Endothelial cell of umbilical vein (primary cell): ENCODE measurements around the gene EARS2. TPM values are rescaled to one million over a fixed set of nuclear protein-coding genes. Genes with fewer than 3 reads are reported as not detected.

Experiments used
- BruUV-seq: library from RNA; stranded (reverse); fragments of 400-500 nt; replicated peaks from 2 replicates; lab custom pipeline; 2021; lab: Mats Ljungman, UMichigan
- CTCF ChIA-PET: fragments of 300-600, 350-600 bp; sonication (Branson Sonifier 250); formaldehyde crosslinking; loops from one replicate; lab custom pipeline; 2021; ENCODE audit warnings: antibody characterized with exemption, inconsistent platforms; lab: Charles Lee
- POLR2A ChIA-PET: fragments of 300-600, 350-600 bp; sonication (Branson Sonifier 250); formaldehyde crosslinking; loops from one replicate; lab custom pipeline; 2021; ENCODE audit warnings: antibody characterized with exemption, inconsistent platforms; lab: Charles Lee
- DNase-seq: peaks from one replicate; pipeline ENCODE4 v3.0.0-alpha.2; 2011; ENCODE audit warnings: low read depth, low spot score
- FAIRE-seq: peaks from 2 replicates; lab custom pipeline; 2011; peaks lifted over from hg19 to GRCh38; lab: Jason Lieb, UNC
- H2AFZ ChIP-seq: 2 replicates; pipeline ENCODE4 v1.6.0; 2012; ENCODE audit warnings: low read depth, low read length, control low read depth, inconsistent platforms
- H3K27ac ChIP-seq: 2 replicates; pipeline ENCODE4 v1.5.1; 2011; ENCODE audit warnings: low read depth, mild to moderate bottlenecking, control low read depth, low read length, moderate library complexity; ENCODE audit not compliant: insufficient read depth
- H3K27me3 ChIP-seq, 2 experiments: 2 replicates each; pipeline versions ENCODE4 v1.6.0 to v1.6.1; 2011; ENCODE audit warnings: low read length in 2 of 2, mixed read lengths in 1 of 2; ENCODE audit not compliant: control insufficient read depth in 2 of 2, insufficient read depth in 2 of 2
- H3K36me3 ChIP-seq, 2 experiments: 2 replicates in 1 of 2; 3 replicates in 1 of 2; pipeline ENCODE4 v1.5.1; 2011; ENCODE audit warnings: low read length in 2 of 2, mild to moderate bottlenecking in 1 of 2, moderate library complexity in 1 of 2; ENCODE audit not compliant: control insufficient read depth in 2 of 2, insufficient read depth in 2 of 2; ENCODE audit errors: extremely low read depth in 1 of 2
- H3K4me1 ChIP-seq: 3 replicates; pipeline ENCODE4 v1.5.1; 2011; ENCODE audit warnings: mild to moderate bottlenecking, low read length; ENCODE audit not compliant: control insufficient read depth, insufficient read depth; ENCODE audit errors: extremely low read depth
- H3K4me2 ChIP-seq: 2 replicates; pipeline ENCODE4 v1.6.1; 2011; ENCODE audit warnings: low read length, control low read depth, mixed read lengths; ENCODE audit not compliant: insufficient read depth
- H3K4me3 ChIP-seq, 3 experiments: fragments of 200-600 bp in 1 of 3; sonication (generic), shearing (Covaris generic) in 1 of 3; replicated peaks in 1 of 3; 2 replicates each; pipeline ENCODE4 v1.5.1; 2011 to 2016; ENCODE audit warnings: control low read depth in 3 of 3, low read length in 3 of 3, mild to moderate bottlenecking in 2 of 3, inconsistent platforms in 1 of 3, low read depth in 1 of 3, moderate library complexity in 1 of 3; ENCODE audit not compliant: insufficient read depth in 1 of 3
- H3K79me2 ChIP-seq: 2 replicates; pipeline ENCODE4 v1.6.0; 2012; ENCODE audit warnings: low read length, inconsistent platforms; ENCODE audit not compliant: control insufficient read depth, insufficient read depth
- H3K9ac ChIP-seq: replicated peaks from 2 replicates; pipeline ENCODE3; 2011; ENCODE audit warnings: low read length, control low read depth; ENCODE audit not compliant: insufficient read depth; ENCODE audit errors: extremely low read depth
- H3K9me1 ChIP-seq: replicated peaks from 3 replicates; pipeline ENCODE4 v1.6.0; 2011; ENCODE audit warnings: mild to moderate bottlenecking, low read length; ENCODE audit not compliant: control insufficient read depth, insufficient read depth; ENCODE audit errors: extremely low read depth
- H3K9me3 ChIP-seq: replicated peaks from 2 replicates; pipeline ENCODE4 v1.5.1; 2012; ENCODE audit warnings: low read length, inconsistent platforms; ENCODE audit not compliant: control insufficient read depth, insufficient read depth
- H4K20me1 ChIP-seq: replicated peaks from 2 replicates; pipeline ENCODE3; 2011; ENCODE audit warnings: mild to moderate bottlenecking, low read length; ENCODE audit not compliant: control insufficient read depth, insufficient read depth; ENCODE audit errors: extremely low read depth
- EZH2 ChIP-seq: IDR thresholded peaks from 2 replicates; pipeline ENCODE4 v1.6.1; 2012; ENCODE audit warnings: borderline replicate concordance, low read depth, mild to moderate bottlenecking, moderate library complexity, low read length, inconsistent platforms; ENCODE audit not compliant: severe bottlenecking
- FOS ChIP-seq: IDR thresholded peaks from 2 replicates; pipeline ENCODE4 v1.6.1; 2011; ENCODE audit warnings: mild to moderate bottlenecking, low read length, moderate library complexity, borderline replicate concordance; ENCODE audit not compliant: insufficient read depth
- GATA2 ChIP-seq: IDR thresholded peaks from 2 replicates; pipeline ENCODE4 v1.7.0; 2011; ENCODE audit warnings: low read depth, mild to moderate bottlenecking, moderate library complexity, mixed read lengths, low read length; ENCODE audit not compliant: insufficient read length, insufficient read depth
- JUN ChIP-seq: IDR thresholded peaks from 2 replicates; pipeline ENCODE4 v1.6.1; 2011; ENCODE audit warnings: borderline replicate concordance, low read depth; ENCODE audit not compliant: insufficient read length, insufficient read depth
- MYC ChIP-seq: IDR thresholded peaks from one replicate; pipeline ENCODE4 v1.6.1; 2011; ENCODE audit warnings: mild to moderate bottlenecking, low read depth, low read length
- POLR2A ChIP-seq: IDR thresholded peaks from 2 replicates; pipeline ENCODE4 v1.6.1; 2012; ENCODE audit warnings: low read depth, mild to moderate bottlenecking, control low read depth, low read length
- POLR2AphosphoS5 ChIP-seq: IDR thresholded peaks from 2 replicates; pipeline ENCODE4 v1.6.1; 2012; ENCODE audit warnings: low read depth, mild to moderate bottlenecking, control low read depth, low read length, moderate library complexity; ENCODE audit not compliant: insufficient read depth
- dilution Hi-C: fragments of 300-500 bp; cut with MboI; formaldehyde crosslinking; loops from one replicate; pipeline ENCODE4 v1.15.0; 2019; ENCODE audit warnings: low sequenced_read_pairs; ENCODE audit not compliant: extremely low pct_ligation_motif_present
- intact Hi-C: fragments of 100-400 bp; cut with micrococcal nuclease; formaldehyde crosslinking; loops from one replicate; pipeline ENCODE4 v1.10.0; 2022
- polyA plus RNA-seq, 4 experiments: library from polyadenylated mRNA; depleted of rRNA in 3 of 4; stranded (reverse) in 3 of 4; unstranded in 1 of 4; fragments of >200 nt; gene quantifications; 2 replicates each; pipeline versions ENCODE4 v1.2.1 to v1.2.3, GENCODE V29; 2011 to 2012; ENCODE audit warnings: missing spikeins in 1 of 4
- total RNA-seq: library from RNA; stranded (reverse); gene quantifications from 2 replicates; pipeline ENCODE4 v1.2.3, GENCODE V29; 2021

The EARS2 gene
- total and polyA plus RNA-seq, 2 donors (not counting 3 experiments of a cell fraction or from before 2014, with no cell fraction given) = 14.7 to 21.6 TPM

DNA sequence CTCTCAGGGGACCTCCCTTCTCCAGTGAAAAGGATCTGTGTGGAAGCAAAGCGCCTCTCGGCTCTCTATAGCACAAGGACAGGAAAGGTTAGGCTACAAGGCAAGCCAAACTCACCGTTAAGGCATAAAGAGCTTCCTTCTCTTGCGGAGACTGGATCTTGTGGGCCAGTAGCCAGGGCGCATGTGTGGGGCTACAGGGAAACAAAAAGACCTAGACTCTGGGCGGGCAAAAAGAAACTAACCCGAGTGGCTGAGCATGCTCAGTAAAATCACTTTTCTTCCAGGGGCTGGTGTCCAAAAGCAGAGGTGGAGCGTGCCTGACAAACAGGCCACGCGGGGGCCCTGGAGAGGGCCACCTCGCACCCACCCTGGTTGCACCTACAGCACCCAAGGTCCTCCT, 63.0 kb downstream of the EARS2 start:
- POLR2A ChIA-PET = no interaction called here
- no peaks in the 10 kb centered on the region for H3K9me3 ChIP-seq
- CTCF ChIA-PET = no interaction called here
- H3K4me1 ChIP-seq = peaks cover 33% of the 10 kb centered on the region
- H3K4me3 ChIP-seq = no peak overlapping the region
- no peak overlapping the region for H3K9ac ChIP-seq
- intact Hi-C loops = no loop called here
- no peak overlapping the region for H3K4me2 ChIP-seq
- dilution Hi-C loops = no loop called here
- BruUV-seq = no TSS peak
- FAIRE-seq = no peak
- no peak overlapping the region for H3K27ac ChIP-seq
- H4K20me1 ChIP-seq = no peaks in the 10 kb centered on the region
- no peak for TF ChIP-seq EZH2
- TF ChIP-seq POLR2A = no peak
- no peak for TF ChIP-seq JUN
- no peak for TF ChIP-seq FOS
- no peak for TF ChIP-seq MYC
- no peak for TF ChIP-seq GATA2
- no peak for TF ChIP-seq POLR2AphosphoS5
- no peak overlapping the region for H2AFZ ChIP-seq
- no peak for DNase-seq
- peaks cover 2 to 18% of the 10 kb centered on the region in 2 experiments for H3K36me3 ChIP-seq
- H3K9me1 ChIP-seq = no peaks in the 10 kb centered on the region
- peaks cover 17% of the 10 kb centered on the region for H3K79me2 ChIP-seq
- H3K27me3 ChIP-seq = no peaks in the 10 kb centered on the region
